ENCODE results near the gene DAZAP1. TPM values are rescaled to one million over a fixed set of nuclear protein-coding genes. Genes with fewer than 3 reads are reported as not detected.

DAZAP1 gene
- total RNA-seq: 10 to 100 TPM; 32.6 to 47.5 TPM

GRCh38 chr19:1407528-1408299 is at the start of gene DAZAP1:
DAZAP1 (plus strand) TSS chr19:1407586; CDS start chr19:1407774, 188 bp downstream.
- DNase-seq (ENCODE audit: low spot score): no peak
- H3K4me1 ChIP-seq: peaks cover 0 to 48% of the 10 kb centered on the region in 2 donors

DNA sequence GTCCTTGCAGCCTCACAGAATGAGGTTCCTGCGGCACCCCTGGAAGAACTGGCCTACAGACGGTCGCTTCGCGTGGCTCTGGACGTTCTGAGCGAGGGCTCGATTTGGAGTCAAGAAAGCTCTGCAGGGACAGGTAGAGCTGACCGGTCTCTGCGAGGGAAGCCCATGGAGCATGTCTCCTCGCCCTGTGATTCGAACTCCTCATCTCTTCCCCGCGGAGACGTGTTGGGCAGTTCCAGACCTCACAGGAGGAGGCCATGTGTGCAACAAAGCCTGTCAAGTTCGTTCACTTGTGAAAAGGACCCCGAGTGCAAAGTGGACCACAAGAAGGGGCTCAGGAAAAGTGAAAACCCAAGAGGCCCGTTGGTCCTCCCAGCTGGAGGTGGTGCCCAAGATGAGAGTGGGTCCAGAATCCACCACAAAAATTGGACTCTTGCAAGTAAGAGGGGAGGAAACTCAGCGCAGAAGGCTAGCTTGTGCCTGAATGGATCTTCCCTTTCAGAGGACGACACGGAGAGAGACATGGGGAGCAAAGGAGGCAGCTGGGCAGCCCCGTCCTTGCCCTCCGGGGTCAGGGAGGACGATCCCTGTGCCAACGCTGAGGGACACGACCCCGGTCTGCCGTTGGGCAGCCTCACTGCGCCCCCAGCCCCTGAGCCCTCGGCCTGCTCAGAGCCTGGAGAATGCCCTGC is 47.1 kb upstream of the DAZAP1 start:
- H3K36me3 ChIP-seq: peaks cover 56% of the 10 kb centered on the region

More at GRCh38 chr19:1407528-1408299, at the start of gene DAZAP1:
- H3K36me3 ChIP-seq: no peaks in the 10 kb centered on the region
- peak within 1 kb of the TSS; percentile 94 to 100 for H3K4me3 ChIP-seq
- H3K27me3 ChIP-seq: no peaks in the 10 kb centered on the region
- H3K9me3 ChIP-seq: no peaks in the 10 kb centered on the region
- TF ChIP-seq CTCF (IDR thresholded peaks at IDR 0.05): no peak
- H3K27ac ChIP-seq: peak within 1 kb of the TSS; percentile 97 to 98

DNA sequence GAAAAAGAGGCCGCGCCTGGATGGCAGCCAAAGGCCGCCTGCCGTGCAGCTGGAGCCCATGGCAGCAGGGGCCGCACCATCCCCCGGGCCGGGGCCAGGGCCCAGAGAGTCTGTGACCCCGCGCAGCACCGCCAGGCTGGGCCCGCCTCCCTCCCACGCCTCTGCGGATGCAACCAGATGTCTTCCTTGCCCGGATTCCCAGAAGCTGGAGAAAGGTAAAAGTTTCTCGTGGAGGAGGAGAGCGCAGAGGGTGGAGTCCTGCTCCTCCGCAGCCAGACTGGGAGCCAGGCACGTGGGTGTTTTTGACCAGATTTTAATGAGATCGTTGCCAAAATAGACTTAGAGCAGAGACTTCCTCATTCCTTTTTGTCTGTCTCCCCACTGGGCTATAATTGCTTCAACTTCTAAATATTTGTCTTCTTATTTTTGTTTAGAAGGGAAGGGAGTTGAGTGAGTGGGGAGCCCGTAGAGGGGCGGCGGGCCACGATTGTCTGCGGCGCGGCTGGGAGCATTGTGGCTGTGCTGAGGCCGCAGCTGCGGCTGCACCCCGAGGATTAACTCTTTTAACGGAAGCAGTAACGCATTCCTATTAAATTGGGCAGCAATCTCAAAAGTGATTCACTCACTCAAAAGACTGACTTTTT is 46.4 kb upstream of the DAZAP1 start:
- peak; percentile 70 for DNase-seq (ENCODE audit: low spot score)
- Histone ChIP-seq H3K4me1 (peaks cover 0 to 36% of the 10 kb centered on the region in 2 donors), H3K27ac (peak overlapping the region; percentile 49 to 70), H3K27me3 (no peaks in the 10 kb centered on the region), H3K4me3 (peak overlapping the region; percentile 7 to 22), H3K9me3 (no peaks in the 10 kb centered on the region), H3K36me3 (peaks cover 63% of the 10 kb centered on the region)
- TF ChIP-seq CTCF (IDR thresholded peaks at IDR 0.05): no peak

More for the DNA sequence above, 47.1 kb upstream of the DAZAP1 start:
- Histone ChIP-seq H3K4me1 (peaks cover 0 to 42% of the 10 kb centered on the region in 2 donors), H3K4me3 (peak overlapping the region in 1 of 2 donors; percentile 22), H3K27me3 (no peaks in the 10 kb centered on the region), H3K27ac (peak overlapping the region; percentile 49 to 70), H3K9me3 (no peaks in the 10 kb centered on the region)
- no peak for TF ChIP-seq CTCF (IDR thresholded peaks at IDR 0.05)
- DNase-seq (ENCODE audit: low spot score): no peak

GRCh38 chr19:1361601-1362386 is 45.6 kb upstream of the DAZAP1 start:
- H3K4me3 ChIP-seq: peak overlapping the region in 1 of 2 donors; percentile 22
- H3K9me3 ChIP-seq: no peaks in the 10 kb centered on the region
- H3K27ac ChIP-seq: peak overlapping the region; percentile 32 to 49
- no peak for TF ChIP-seq CTCF (IDR thresholded peaks at IDR 0.05)
- H3K4me1 ChIP-seq: peaks cover 0 to 28% of the 10 kb centered on the region in 2 donors
- no peaks in the 10 kb centered on the region for H3K27me3 ChIP-seq
- DNase-seq (ENCODE audit: low spot score): no peak
- peaks cover 71% of the 10 kb centered on the region for H3K36me3 ChIP-seq
